NCI-H187 (cell line): ENCODE measurements around the gene AP1S1.
"Not testable (repeated sequence)": the region's sequence is repeated elsewhere in the genome, so short reads cannot be mapped to it uniquely, and the experiment has no call there.

Source experiments
- DNase-seq, 2 experiments: peaks; one replicate each; lab custom pipeline; 2025; lab: John Stamatoyannopoulos, UW

AP1S1 gene

GRCh38 chr7:101125989-101126650 is 28.2 kb upstream of the AP1S1 start:
- DNase-seq: no peak

DNA sequence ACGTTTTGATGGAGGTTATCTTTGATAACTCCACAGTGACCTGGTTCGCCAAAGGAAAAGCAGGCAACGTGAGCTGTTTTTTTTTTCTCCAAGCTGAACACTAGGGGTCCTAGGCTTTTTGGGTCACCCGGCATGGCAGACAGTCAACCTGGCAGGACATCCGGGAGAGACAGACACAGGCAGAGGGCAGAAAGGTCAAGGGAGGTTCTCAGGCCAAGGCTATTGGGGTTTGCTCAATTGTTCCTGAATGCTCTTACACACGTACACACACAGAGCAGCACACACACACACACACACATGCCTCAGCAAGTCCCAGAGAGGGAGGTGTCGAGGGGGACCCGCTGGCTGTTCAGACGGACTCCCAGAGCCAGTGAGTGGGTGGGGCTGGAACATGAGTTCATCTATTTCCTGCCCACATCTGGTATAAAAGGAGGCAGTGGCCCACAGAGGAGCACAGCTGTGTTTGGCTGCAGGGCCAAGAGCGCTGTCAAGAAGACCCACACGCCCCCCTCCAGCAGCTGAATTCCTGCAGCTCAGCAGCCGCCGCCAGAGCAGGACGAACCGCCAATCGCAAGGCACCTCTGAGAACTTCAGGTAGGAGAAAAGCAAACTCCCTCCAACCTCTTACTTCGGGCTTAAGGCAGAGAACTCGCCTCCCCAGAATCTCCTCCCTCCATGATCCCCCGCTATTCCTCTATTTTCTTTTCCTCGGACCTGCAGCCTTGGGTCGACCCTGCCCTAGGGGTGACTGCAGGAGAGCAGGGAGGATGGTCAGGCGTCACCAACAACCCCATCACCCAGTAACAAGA is 27.4 kb upstream of the AP1S1 start, which contains the start of gene SERPINE1:
Gene SERPINE1 (plus strand): TSS at position 454 of the 809 bp plus-strand sequence. CDS start 1,290 bp downstream, outside the sequence.
- no peak for DNase-seq

DNA sequence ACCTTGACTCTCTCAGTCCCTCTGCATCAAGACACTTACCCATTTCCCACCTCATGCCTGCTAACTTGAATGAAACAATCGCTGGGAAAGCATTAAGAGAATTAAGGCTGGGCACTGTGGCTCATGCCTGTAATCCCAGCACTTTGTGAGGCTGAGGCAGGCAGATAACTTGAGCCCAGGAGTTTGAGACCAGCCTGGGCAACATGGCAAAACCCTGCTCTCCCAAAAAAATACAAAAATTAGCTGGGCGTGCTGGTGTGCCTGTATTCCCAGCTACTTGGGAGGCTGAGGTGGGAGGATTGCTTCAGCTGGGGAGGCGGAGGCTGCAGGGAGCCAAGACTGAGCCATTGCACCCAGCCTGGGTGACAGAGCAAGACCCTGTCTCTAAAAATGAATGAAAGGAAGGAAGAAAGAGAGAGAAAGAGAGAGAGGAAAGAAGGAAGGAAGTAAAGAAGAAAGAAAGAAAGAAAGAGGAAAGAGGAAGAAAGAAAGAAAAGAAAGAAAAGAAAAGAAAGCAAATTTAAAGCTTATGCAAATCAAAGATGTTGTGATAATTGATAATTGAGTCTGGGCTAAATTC is 26.7 kb upstream of the AP1S1 start:
- no peak for DNase-seq

DNA sequence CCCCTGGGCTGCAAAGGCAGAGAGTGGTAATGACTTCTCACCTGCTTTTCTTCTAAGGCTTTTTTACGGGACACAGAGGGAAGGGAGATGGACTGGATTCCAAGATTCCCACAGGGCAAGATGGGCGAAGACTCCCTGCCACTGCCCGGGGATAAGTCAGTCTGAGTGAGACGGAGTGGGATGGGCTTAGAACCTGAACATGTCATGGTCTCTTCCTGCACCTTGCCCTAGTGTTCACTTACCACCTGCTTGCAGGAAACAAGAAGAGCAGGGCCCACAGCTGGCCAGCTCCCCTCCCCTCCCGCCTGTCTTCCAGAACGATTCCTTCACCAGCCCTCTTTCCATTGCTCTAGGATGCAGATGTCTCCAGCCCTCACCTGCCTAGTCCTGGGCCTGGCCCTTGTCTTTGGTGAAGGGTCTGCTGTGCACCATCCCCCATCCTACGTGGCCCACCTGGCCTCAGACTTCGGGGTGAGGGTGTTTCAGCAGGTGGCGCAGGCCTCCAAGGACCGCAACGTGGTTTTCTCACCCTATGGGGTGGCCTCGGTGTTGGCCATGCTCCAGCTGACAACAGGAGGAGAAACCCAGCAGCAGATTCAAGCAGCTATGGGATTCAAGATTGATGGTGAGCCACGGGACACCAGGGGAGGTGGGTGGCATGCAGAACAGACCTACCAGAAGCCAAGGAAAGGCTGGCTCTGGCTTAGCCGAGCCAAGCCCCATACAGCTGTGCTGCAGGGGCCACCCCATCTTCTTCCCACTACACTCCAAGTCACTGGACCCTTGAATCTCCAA is 26.0 kb upstream of the AP1S1 start:
- no peak for DNase-seq

GRCh38 chr7:101129603-101130117 is 24.6 kb upstream of the AP1S1 start:
- DNase-seq: no peak

DNA sequence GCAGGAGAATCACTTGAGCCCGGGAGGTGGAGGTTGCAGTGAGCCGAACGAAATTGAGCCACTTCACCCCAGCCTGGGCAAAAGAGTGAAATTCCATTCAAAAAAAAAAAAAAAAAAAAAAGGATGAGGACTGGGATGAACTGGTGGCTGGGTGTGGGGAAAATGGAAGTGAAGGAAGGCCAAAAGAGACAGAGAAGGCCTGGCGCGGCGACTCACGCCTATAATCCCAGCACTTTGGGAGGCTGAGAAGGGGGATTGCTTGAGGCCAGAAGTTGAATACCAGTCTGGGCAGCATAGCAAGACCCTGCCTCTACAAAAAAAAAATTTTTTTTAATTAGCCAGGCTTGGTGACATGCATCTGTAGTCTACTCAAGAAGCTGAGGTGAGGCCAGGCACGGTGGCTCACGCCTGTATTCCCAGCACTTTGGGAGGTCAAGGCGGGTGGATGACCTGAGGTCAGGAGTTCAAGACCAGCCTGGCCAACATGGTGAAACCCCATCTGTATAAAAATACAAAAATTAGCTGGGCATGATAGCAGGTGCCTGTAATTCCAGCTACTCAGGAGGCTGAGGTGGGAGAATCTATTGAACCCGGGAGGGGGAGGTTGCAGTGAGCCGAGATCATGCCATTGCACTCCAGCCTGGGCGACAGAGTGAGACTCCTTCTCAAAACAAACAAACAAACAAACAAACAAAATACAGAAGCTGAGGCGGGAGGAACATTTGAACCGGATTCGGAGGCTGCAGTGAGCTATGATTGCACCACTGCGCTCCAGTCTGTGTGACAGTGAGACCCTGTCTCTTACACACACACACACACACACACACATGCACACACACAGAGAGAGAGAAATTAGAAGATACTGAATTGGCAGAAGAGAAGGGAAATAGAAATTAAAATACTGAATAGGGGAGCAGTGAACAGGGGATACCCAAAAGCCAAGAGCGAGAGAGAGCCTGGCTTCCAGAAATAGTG is 21.4 kb upstream of the AP1S1 start:
- not testable (repeated sequence) for DNase-seq

GRCh38 chr7:101133621-101134398 is 20.5 kb upstream of the AP1S1 start:
- DNase-seq: no peak

DNA sequence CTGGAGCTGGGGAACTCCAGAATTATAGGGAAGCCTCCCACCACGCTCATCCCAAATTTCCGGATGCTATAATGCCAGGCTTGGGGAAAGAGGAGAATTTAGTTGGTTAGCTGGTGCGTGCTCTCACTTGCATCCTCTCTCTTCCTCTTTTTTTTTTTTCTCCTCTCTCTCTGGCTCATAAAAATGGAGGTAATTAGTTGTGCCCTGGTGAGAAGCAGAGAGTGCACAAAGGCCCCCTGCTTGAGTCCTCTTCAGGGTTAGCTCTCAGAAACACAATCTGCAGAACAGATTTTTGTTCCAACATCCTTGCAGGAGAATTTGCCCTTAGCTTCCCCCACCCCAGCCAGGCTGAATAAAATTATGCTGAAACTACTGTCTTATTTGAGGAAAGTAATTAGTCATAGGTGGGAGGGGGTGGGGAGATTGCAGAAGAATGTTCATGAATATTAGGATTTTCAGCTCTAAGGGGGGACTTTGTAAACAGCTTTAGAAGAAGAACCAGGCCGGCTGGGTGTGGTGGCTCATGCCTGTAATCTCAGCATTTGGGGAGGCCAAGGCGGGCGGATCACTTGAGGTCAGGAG is 19.8 kb upstream of the AP1S1 start:
- no peak for DNase-seq

- DNase-seq: no peak
Measured at GRCh38 chr7:101137651-101138212, 16.5 kb upstream of the AP1S1 start.

DNA sequence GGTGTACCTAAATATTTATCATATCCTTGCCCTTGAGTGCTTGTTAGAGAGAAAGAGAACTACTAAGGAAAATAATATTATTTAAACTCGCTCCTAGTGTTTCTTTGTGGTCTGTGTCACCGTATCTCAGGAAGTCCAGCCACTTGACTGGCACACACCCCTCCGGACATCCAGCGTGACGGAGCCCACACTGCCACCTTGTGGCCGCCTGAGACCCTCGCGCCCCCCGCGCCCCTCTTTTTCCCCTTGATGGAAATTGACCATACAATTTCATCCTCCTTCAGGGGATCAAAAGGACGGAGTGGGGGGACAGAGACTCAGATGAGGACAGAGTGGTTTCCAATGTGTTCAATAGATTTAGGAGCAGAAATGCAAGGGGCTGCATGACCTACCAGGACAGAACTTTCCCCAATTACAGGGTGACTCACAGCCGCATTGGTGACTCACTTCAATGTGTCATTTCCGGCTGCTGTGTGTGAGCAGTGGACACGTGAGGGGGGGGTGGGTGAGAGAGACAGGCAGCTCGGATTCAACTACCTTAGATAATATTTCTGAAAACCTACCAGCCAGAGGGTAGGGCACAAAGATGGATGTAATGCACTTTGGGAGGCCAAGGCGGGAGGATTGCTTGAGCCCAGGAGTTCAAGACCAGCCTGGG is 15.9 kb upstream of the AP1S1 start:
- DNase-seq: no peak

GRCh38 chr7:101140339-101140699 is 14.0 kb upstream of the AP1S1 start:
- no peak for DNase-seq

DNA sequence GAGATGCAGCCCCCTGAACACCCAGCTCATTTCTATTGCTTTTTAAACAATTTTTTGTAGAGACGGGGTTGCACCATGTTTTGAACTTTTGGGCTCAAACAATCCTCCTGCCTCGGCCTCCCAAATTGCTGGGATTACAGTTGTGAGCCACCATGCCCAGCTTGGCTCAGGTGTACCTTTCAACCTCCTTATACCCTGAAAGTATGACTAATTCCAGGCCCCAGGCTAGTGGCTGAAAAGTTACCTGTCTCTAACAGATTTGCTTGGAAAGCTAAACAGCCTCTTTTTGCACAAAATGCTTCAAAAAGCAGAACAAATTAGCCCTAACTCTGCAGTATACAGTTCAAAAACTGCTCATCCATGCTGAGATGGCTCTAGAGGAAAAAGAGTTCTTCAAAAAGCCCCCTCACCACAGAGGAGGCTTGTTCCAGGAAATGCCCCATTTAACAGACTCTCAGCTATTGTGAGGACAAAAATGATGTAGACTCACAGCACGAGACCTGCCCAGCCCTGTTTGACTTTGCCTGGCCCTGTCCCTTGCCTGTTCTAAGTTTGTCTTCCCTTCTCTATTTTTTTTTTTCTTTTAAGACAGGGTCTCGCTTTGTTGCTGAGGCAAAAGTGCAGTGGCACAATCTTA is 13.4 kb upstream of the AP1S1 start:
- no peak for DNase-seq

GRCh38 chr7:101151908-101152651 is 2.2 kb upstream of the AP1S1 start:
- no peak for DNase-seq

DNA sequence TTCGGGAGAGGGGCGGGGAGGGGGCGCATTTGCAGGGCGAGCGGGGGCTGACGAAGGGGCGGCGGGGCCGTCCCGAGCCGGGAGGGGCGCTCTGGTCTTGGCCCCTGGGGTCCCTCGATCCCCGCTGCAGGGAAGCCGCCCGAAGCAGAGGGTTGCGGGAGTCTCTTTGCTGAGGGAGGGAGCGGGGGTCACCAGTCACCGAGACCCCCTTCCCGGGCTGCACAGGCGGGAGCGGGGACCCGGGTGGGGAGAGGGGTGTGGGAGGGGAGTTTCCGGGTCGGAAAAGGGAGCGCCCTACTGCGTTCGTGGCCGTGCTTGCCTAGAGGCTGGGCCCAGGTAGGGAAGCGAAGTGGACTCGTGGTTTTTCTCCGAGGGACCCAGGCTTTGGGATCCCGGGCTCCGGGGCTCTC is 422 bp downstream of the AP1S1 start:
- no peak for DNase-seq

DNA sequence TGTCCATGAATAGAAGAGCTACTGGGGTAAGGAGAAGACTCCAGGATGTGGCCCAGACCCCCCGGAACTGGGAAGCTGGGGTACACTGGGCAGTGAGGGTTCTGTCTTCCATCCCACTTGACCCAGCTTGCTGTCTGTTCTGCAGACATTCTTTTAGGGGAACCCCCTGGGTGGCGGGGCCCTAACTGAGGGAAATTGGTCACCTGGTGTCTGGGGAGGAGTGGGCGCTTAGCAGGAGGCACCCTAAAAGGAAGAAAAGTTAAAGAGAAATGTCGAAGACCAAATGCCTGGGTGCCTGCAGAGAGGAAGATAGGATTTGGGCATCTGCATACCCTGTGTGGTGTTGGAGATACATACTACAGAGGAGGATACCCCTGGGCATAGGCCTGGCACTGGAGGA is 1.0 kb downstream of the AP1S1 start:
- DNase-seq: no peak

DNA sequence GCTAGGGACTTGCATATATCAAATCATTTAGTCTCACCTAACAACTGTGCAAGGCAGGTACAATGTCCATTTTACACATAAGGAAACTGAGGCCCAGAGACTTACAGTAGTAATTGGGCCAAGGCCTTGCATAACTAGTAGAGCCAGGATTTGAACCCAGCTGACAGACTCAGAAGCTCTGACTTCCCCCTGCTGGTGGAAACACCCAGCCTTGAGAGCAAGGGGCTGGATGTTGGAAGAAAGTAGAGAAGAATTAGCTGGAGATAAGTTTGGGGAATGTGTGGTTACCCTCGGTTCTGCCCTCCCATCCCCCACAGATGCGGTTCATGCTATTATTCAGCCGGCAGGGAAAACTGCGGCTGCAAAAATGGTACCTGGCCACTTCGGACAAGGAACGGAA is 2.0 kb downstream of the AP1S1 start:
- no peak for DNase-seq

DNA sequence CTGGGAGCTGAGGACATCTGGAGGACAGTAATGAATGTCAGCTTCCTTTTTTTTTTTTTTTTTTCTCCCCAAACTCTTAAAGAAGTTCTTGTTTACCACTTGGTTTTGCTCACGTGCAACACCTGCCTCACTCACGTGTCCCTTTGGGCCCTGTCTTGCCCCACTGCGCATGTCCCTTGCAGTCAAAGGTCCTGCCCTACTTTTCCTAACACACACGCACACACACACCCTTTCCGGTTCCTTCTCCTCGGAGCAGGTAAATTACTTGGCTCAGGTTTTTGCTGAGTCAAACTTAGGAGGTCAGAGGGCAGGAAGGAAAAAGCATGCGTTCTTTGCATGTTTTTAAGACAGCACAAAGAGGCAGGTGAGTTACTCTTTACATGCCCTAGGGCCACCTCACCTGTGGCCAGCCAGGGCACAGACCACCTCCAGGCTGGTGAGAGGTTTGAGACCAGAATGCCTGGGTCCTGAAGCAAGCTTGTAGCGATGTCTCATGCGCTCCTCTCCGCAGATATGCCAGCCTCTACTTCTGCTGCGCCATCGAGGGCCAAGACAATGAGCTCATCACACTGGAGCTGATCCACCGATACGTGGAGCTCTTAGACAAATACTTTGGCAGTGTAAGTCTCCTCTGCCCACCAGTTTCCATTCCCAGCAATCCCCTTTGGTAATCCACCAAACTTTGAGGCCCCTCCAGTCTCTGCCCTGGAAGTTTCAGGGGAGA is 2.8 kb downstream of the AP1S1 start:
- DNase-seq: no peak
